Fibroblast of pulmonary artery (primary cell): ENCODE measurements around the gene KCNQ1.
"Not testable (repeated sequence)": the region's sequence is repeated elsewhere in the genome, so short reads cannot be mapped to it uniquely, and the experiment has no call there.

Experiments used
- DNase-seq: peaks from one replicate; pipeline ENCODE4 v3.0.0-alpha.2; 2010; ENCODE audit warnings: low read depth
- H3K4me3 ChIP-seq: replicated peaks from 2 replicates; pipeline ENCODE4 v1.5.1; 2011; ENCODE audit warnings: low read depth, mild to moderate bottlenecking, control low read depth, low read length, moderate library complexity
- TF ChIP-seq, protein P1 (sequence below): IDR thresholded peaks from 2 replicates; pipeline ENCODE4 v1.5.1; 2011; ENCODE audit warnings: mild to moderate bottlenecking, control low read depth, low read length, inconsistent platforms; ENCODE audit errors: missing control alignments

Gene KCNQ1

DNA sequence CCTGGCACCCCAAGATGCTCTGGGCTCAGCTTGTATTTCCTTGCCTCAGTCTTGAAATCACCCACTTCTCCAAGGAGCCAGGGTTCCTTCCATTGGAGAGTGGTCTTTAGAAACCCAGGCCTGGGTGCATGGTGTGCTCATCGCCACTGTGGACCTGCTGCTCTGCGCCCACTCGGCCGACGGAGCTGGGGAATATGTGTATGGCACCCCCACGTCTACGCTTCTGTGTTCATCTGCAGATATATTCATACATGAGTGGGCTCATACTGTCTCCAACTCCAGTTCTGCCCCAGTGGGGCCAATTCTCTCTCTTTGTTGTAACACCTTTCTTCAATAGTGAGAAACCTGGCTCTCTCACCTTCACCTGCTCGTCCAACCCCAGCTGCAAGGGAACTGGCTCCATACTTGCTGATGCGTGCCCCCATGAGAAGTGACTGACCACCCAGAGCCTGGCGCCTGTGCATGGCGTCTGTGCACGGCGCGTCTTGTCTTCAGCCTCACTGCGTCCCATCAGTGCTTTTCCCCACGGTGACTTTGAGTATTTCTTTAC is 39.8 kb downstream of the KCNQ1 start:
- no peak overlapping the region for H3K4me3 ChIP-seq
- TF ChIP-seq, protein P1, sequence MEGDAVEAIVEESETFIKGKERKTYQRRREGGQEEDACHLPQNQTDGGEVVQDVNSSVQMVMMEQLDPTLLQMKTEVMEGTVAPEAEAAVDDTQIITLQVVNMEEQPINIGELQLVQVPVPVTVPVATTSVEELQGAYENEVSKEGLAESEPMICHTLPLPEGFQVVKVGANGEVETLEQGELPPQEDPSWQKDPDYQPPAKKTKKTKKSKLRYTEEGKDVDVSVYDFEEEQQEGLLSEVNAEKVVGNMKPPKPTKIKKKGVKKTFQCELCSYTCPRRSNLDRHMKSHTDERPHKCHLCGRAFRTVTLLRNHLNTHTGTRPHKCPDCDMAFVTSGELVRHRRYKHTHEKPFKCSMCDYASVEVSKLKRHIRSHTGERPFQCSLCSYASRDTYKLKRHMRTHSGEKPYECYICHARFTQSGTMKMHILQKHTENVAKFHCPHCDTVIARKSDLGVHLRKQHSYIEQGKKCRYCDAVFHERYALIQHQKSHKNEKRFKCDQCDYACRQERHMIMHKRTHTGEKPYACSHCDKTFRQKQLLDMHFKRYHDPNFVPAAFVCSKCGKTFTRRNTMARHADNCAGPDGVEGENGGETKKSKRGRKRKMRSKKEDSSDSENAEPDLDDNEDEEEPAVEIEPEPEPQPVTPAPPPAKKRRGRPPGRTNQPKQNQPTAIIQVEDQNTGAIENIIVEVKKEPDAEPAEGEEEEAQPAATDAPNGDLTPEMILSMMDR: no peak
- no peak for DNase-seq

DNA sequence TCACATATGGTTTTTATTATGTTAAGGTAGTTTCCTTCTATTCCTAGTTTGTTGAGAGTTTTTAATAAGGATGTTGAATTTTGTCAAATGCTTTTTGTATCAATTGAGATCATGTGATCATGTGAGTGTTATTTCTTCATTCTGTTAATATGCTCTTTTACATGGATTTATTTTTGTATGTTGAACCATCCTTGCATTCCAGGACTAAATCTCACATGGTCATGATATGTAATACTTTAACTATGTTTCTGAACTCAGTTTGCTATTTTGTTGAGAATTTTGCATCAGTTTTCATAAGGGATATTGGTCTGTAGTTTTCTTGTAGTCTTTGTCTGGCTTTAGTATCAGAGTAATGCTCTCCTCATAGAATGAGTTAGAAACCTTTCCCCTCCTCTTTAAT is 43.2 kb downstream of the KCNQ1 start:
- DNase-seq: no peak

DNA sequence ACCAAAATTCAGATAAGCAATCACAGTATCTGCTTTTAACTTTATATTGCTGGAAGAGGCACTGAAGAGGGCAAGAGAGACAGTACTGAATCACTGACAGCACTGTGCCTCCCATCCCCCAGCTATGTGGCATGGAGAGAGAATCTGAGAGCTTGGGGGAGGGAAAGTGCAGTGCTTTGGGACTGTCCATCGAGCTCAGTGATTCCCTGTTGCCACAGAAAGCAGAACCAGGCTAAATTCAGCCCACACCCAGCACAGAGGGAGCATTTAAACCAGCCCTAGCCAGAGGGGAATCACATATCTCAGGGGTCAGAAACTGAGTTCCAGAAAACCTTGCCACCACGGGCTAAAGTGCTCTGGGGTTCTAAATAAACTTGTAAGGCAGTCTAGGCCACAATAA is 44.3 kb downstream of the KCNQ1 start:
- H3K4me3 ChIP-seq: no peak overlapping the region
- DNase-seq: no peak
- TF ChIP-seq, protein P1: no peak

More for the DNA sequence above, 43.2 kb downstream of the KCNQ1 start:
- TF ChIP-seq, protein P1: no peak
- H3K4me3 ChIP-seq: no peak overlapping the region

DNA sequence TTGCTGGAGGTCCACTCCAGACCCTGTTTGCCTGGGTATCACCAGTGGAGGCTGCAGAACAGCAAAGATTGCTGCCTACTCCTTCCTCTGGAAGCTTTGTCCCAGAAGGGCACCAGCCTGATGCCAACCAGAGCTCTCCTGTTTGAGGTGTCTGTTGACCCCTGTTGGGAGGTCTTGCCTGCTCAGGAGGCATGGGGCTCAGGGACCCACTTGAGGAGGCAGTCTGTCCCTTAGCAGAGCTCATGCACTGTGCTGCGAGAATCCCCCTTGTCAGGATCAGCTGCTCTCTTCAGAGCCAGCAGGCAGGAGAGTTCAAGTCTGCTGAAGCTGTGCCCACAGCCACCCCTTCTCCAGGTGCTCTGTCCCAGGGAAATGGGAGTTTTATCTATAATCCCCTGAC is 53.1 kb downstream of the KCNQ1 start:
- DNase-seq, H3K4me3 ChIP-seq: not testable (repeated sequence)

DNA sequence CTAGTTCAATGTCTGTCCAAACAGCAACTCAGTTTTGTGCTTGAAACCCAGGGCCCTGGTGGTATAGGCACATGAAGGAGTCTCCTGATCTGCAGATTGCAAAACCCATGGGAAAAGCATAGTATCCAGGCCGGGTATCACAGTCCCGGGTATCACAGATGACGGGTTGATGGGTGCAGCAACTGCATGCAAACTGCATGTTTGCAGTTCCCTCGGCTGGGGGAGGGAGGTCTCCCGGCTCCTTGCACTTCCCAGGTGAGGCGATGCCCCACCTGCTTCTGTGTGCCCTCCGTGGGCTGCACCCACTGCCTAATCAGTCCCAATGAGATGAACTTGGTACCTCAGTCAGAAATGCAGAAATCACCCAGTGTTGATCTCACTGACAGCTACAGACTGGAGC is 53.9 kb downstream of the KCNQ1 start:
- DNase-seq: no peak
- H3K4me3 ChIP-seq: no peak overlapping the region
- TF ChIP-seq, protein P1: no peak

DNA sequence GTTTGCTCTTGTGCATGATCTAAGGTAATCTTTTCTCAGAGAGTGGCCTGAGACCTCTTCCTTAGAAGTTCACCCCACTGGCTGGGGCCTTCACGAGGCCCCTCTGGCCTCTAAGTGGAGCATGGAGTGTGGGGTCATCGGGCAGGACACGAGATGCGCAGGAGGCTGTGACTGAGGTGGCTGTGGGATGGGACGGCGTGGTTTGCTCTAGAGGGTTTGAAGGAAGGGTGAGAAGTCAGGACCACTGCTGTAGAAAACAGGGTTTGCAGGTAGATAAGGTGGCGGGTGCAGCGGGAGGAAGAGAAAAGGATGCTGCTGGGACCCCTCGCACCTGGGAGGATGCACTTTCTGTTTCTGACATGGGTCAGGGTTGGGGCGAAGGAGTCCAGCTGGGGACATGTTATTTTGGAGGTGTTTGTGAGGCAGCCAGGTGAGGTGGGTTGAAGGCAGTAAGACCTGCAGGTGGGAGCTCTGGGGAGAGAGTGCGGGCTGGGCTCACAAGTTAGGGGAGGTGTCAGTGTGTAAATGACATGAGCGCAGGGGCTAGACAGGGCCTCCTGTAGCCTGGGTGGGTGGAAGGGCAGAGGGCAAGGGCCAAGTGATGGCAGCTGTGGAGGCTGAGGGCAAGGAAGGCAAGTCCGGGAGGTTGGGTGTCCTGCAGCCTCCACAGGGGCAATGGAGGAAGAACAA is 62.5 kb downstream of the KCNQ1 start:
- DNase-seq: no peak
- no peak overlapping the region for H3K4me3 ChIP-seq
- TF ChIP-seq, protein P1: no peak

DNA sequence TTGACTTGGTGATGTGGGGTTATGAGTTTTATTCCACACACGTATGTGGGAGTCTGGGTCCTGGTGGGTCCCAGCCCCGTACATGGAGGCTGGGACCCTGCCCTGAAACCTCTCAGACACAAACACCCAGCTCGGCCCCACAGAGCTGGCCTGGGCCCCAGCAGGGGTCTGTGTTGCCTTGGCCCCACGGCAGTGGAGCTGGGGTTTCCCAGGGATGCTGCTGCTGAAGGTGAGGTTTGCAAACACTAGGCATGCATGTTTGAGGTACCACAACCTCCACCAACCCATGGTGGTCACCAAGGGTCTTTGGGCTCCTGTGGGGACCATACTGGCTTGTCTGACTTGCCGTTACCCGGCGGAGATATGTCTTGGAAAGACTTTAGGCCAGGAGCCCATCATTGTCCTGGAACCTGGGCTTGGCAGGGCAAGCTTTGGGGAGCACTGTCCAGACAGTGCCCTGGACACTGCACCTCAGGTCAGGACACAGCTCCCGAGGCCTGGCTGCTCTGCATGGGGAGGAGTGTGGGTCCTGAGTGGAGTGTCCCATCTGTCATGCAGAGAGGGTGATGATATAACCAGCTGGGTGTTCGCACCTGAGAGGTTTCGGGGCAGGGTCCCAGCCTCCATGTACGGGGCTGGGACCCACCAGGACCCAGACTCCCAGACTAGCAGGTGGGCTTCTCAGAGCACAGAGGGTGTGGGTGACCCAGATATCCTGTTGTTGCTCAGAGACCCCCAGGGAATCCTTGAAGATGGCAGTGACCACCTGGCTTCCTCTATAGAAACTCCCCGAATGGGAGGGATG is 63.3 kb downstream of the KCNQ1 start:
- H3K4me3 ChIP-seq: no peak overlapping the region
- TF ChIP-seq, protein P1: no peak
- no peak for DNase-seq
